ENCODE measurements around the gene KLHDC3. TPM values are rescaled to one million over a fixed set of nuclear protein-coding genes. Genes with fewer than 3 reads are reported as not detected.

KLHDC3 gene
- total and polyA plus RNA-seq, 9 of the 15 experiments (the other 6 are each of a cell fraction or from before 2014, with no cell fraction given), result 4.5 to 171 (median 107) TPM

DNA sequence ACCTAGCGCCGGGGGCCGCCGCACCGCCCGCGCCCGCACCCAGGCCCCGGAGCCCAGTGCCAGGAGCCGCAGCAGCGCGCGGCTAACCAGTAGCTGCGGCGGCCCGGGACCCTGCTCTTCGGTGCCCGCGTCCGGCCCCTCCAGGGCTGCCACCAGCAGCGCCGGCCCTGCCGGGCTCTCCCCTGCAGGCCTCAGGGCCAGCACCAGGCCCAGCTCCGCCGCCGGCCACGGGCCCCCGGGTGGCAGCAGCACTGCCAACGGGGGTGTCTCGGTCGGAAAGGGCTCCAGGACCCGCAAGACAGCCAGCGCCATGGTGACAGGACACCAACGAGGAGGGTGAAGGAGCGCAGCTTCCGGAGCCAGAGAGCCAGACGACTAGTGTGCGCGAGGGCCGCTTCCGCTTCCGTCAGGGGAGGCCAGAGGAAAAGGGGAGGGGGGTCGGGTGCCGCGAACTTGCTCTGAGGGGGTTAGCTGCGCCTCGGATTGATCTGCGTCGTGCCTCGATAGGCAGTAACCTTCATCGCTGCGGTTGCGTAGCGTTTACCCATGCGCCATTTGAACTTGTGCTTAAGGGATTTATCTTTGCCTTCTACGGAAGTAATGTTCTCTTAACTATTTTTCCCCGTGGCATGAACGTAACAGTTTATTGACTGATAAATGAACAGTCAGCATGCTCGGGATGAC, 35.1 kb upstream of the KLHDC3 start, which contains the start of gene PEX6 (continued):
- TF ChIP-seq, protein P1, sequence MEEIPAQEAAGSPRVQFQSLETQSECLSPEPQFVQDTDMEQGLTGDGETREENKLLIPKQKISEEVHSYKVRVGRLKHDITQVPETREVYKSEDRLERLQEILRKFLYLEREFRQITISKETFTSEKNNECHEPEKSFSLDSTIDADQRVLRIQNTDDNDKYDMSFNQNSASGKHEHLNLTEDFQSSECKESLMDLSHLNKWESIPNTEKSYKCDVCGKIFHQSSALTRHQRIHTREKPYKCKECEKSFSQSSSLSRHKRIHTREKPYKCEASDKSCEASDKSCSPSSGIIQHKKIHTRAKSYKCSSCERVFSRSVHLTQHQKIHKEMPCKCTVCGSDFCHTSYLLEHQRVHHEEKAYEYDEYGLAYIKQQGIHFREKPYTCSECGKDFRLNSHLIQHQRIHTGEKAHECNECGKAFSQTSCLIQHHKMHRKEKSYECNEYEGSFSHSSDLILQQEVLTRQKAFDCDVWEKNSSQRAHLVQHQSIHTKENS (CRISPR knock-in tag; IDR thresholded peaks at IDR 0.05), result no peak
- TF ChIP-seq ZNF778 (CRISPR knock-in tag; IDR thresholded peaks at IDR 0.05) (no peak), BRD4 (IDR thresholded peaks at IDR 0.05) (peak; percentile 69; the same call in 1 of the 2 replicates), SP2 (IDR thresholded peaks at IDR 0.05; ENCODE audit: extremely low read depth, low read depth, low read length, poor library complexity, severe bottlenecking) (peak; percentile 21), TOE1 (IDR thresholded peaks at IDR 0.05; ENCODE audit: borderline replicate concordance) (no peak), TOE1 (CRISPR knock-in tag; IDR thresholded peaks at IDR 0.05; ENCODE audit: borderline replicate concordance, low read depth) (no peak), YY1 (IDR thresholded peaks at IDR 0.05; ENCODE audit: borderline replicate concordance in 1 of 3, control insufficient read depth in 1 of 3, extremely low read depth in 1 of 3, insufficient read depth in 3 of 3, insufficient read length in 1 of 3, insufficient replicate concordance in 2 of 3, low read depth in 1 of 3, low read length in 2 of 3) (peak in 2 of 3 experiments; percentile 65 to 81), EHMT2 (IDR thresholded peaks at IDR 0.05) (no peak), NFE2 (IDR thresholded peaks at IDR 0.05; ENCODE audit: low read depth) (no peak; the same call in 1 of the 2 replicates), SAFB2 (IDR thresholded peaks at IDR 0.05; ENCODE audit: borderline replicate concordance, low read depth, low read length, severe bottlenecking) (no peak), SRF (CRISPR knock-in tag; IDR thresholded peaks at IDR 0.05) (peak in 1 of 2 experiments; percentile 30; a peak in 1 of 4 replicates), GABPB1 (CRISPR knock-in tag; IDR thresholded peaks at IDR 0.05) (peak; percentile 84), EP400 (IDR thresholded peaks at IDR 0.05) (peak; percentile 89), NCOA4 (IDR thresholded peaks at IDR 0.05; ENCODE audit: partially characterized antibody) (no peak), JUND (IDR thresholded peaks at IDR 0.05; ENCODE audit: borderline replicate concordance, low read depth, low read length) (peak; percentile 58; the same call in 1 of the 2 replicates), JUND (tag; IDR thresholded peaks at IDR 0.05; ENCODE audit: borderline replicate concordance, low read depth, low read length) (peak; percentile 42; the same call in 1 of the 3 replicates), ZNF668 (CRISPR knock-in tag; IDR thresholded peaks at IDR 0.05) (no peak), ATF7 (IDR thresholded peaks at IDR 0.05) (peak; percentile 74), ARID2 (IDR thresholded peaks at IDR 0.05) (no peak), WHSC1 (IDR thresholded peaks at IDR 0.05; ENCODE audit: low read length) (no peak), HDAC2 (IDR thresholded peaks at IDR 0.05) (peak; percentile 77; the same call in 1 of the 2 replicates), FOXJ3 (CRISPR knock-in tag; IDR thresholded peaks at IDR 0.05) (no peak)
- TF ChIP-seq, protein P2, sequence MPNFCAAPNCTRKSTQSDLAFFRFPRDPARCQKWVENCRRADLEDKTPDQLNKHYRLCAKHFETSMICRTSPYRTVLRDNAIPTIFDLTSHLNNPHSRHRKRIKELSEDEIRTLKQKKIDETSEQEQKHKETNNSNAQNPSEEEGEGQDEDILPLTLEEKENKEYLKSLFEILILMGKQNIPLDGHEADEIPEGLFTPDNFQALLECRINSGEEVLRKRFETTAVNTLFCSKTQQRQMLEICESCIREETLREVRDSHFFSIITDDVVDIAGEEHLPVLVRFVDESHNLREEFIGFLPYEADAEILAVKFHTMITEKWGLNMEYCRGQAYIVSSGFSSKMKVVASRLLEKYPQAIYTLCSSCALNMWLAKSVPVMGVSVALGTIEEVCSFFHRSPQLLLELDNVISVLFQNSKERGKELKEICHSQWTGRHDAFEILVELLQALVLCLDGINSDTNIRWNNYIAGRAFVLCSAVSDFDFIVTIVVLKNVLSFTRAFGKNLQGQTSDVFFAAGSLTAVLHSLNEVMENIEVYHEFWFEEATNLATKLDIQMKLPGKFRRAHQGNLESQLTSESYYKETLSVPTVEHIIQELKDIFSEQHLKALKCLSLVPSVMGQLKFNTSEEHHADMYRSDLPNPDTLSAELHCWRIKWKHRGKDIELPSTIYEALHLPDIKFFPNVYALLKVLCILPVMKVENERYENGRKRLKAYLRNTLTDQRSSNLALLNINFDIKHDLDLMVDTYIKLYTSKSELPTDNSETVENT (CRISPR knock-in tag; IDR thresholded peaks at IDR 0.05), result peak; percentile 75
- TF ChIP-seq, protein P3, sequence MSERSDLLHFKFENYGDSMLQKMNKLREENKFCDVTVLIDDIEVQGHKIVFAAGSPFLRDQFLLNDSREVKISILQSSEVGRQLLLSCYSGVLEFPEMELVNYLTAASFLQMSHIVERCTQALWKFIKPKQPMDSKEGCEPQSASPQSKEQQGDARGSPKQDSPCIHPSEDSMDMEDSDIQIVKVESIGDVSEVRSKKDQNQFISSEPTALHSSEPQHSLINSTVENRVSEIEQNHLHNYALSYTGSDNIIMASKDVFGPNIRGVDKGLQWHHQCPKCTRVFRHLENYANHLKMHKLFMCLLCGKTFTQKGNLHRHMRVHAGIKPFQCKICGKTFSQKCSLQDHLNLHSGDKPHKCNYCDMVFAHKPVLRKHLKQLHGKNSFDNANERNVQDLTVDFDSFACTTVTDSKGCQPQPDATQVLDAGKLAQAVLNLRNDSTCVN (CRISPR knock-in tag; IDR thresholded peaks at IDR 0.05), result no peak
